Gastroesophageal sphincter (tissue), 3 donors: ENCODE results near the gene ST3GAL5.

ENCODE experiments used
- CTCF ChIP-seq, 4 experiments: fragments of 200-600 bp in 2 of 4; fragments of 450-650 bp in 2 of 4; sonication (generic) in 1 of 4; IDR thresholded peaks; one replicate each; pipeline ENCODE4 v1.5.1; 2017 to 2019; ENCODE audit warnings: antibody characterized with exemption in 4 of 4, mild to moderate bottlenecking in 2 of 4, moderate library complexity in 2 of 4
- POLR2A ChIP-seq, 2 donors: fragments of 450-650 bp; IDR thresholded peaks; one replicate each; pipeline ENCODE4 v1.6.1; 2017; ENCODE audit warnings: antibody characterized with exemption in 2 of 2, mild to moderate bottlenecking in 2 of 2, moderate library complexity in 1 of 2
- POLR2AphosphoS5 ChIP-seq: sonication (generic); formaldehyde crosslinking; IDR thresholded peaks from one replicate; pipeline ENCODE4 v1.6.1; 2017; ENCODE audit warnings: antibody characterized with exemption

- TF ChIP-seq POLR2AphosphoS5 (no peak), CTCF (IDR thresholded peaks at IDR 0.05) (no peak), POLR2A (IDR thresholded peaks at IDR 0.05) (no peak)
Measured at GRCh38 chr2:85830645-85831044, 58.1 kb downstream of the ST3GAL5 start.
